Liver (tissue), 9 donors: ENCODE measurements around the gene CMIP. TPM values are rescaled to one million over a fixed set of nuclear protein-coding genes. Genes with fewer than 3 reads are reported as not detected.
A peak's percentile ranks its signal among the peaks of the same experiment; 100 is the strongest.

ENCODE experiments used
- DNase-seq: peaks from one replicate; pipeline ENCODE4 v3.0.0-alpha.2; 2017; ENCODE audit warnings: low spot score
- H3K27ac ChIP-seq, 2 donors: one replicate each; pipeline ENCODE4 v1.7.0; 2013; ENCODE audit warnings: inconsistent platforms in 2 of 2, low read length in 2 of 2, control low read depth in 1 of 2, low read depth in 1 of 2, mild to moderate bottlenecking in 1 of 2
- H3K27me3 ChIP-seq, 4 donors: one replicate each; pipeline versions ENCODE4 v1.6.1 to v1.7.0; 2013; ENCODE audit warnings: low read length in 3 of 4, inconsistent platforms in 1 of 4, mild to moderate bottlenecking in 1 of 4, moderate library complexity in 1 of 4; ENCODE audit not compliant: control insufficient read depth in 4 of 4, insufficient read depth in 4 of 4
- H3K36me3 ChIP-seq, 4 donors: one replicate each; pipeline versions ENCODE4 v1.6.1 to v1.7.0; 2013; ENCODE audit warnings: low read length in 3 of 4, mild to moderate bottlenecking in 3 of 4, low read depth in 1 of 4, moderate library complexity in 1 of 4; ENCODE audit not compliant: control insufficient read depth in 4 of 4, insufficient read depth in 3 of 4
- H3K4me1 ChIP-seq, 4 donors: one replicate each; pipeline versions ENCODE4 v1.6.1 to v1.7.0; 2013; ENCODE audit warnings: low read length in 3 of 4, mild to moderate bottlenecking in 3 of 4, moderate library complexity in 1 of 4; ENCODE audit not compliant: control insufficient read depth in 4 of 4, insufficient read depth in 4 of 4
- H3K4me3 ChIP-seq, 3 donors: one replicate each; pipeline versions ENCODE4 v1.6.1 to v1.7.0; 2013; ENCODE audit warnings: low read length in 3 of 3, control low read depth in 1 of 3, low read depth in 1 of 3, mild to moderate bottlenecking in 1 of 3
- H3K9ac ChIP-seq, 2 donors: one replicate each; pipeline ENCODE4 v1.7.0; 2013; ENCODE audit warnings: low read length in 2 of 2, mild to moderate bottlenecking in 2 of 2, moderate library complexity in 2 of 2, control low read depth in 1 of 2, low read depth in 1 of 2
- H3K9me3 ChIP-seq, 4 donors: one replicate each; pipeline versions ENCODE4 v1.6.1 to v1.7.0; 2013; ENCODE audit warnings: low read length in 3 of 4; ENCODE audit not compliant: control insufficient read depth in 4 of 4
- EGR1 ChIP-seq, 2 donors: IDR thresholded peaks; 2 replicates each; pipeline ENCODE4 v1.6.1; 2016 to 2018; ENCODE audit warnings: antibody characterized with exemption in 2 of 2, low read depth in 2 of 2
- FOXA1 ChIP-seq: IDR thresholded peaks from 2 replicates; pipeline ENCODE4 v1.6.1; 2016; ENCODE audit warnings: antibody characterized with exemption
- GABPA ChIP-seq, 2 donors: IDR thresholded peaks in 1 of 2; conservative IDR thresholded peaks in 1 of 2; 2 replicates each; pipeline ENCODE4 v1.6.1; 2016; ENCODE audit warnings: antibody characterized with exemption in 2 of 2, mild to moderate bottlenecking in 1 of 2, moderate library complexity in 1 of 2
- HNF4A ChIP-seq, 2 donors: conservative IDR thresholded peaks; 2 replicates each; pipeline ENCODE4 v1.6.1; 2016; ENCODE audit warnings: antibody characterized with exemption in 2 of 2, mild to moderate bottlenecking in 2 of 2
- HNF4G ChIP-seq: IDR thresholded peaks from 2 replicates; pipeline ENCODE4 v1.6.1; 2016; ENCODE audit warnings: antibody characterized with exemption
- JUND ChIP-seq, 2 donors: IDR thresholded peaks; 2 replicates each; pipeline ENCODE4 v1.6.1; 2016; ENCODE audit warnings: antibody characterized with exemption in 2 of 2
- RAD21 ChIP-seq, 2 donors: IDR thresholded peaks; 2 replicates each; pipeline ENCODE4 v1.6.1; 2016; ENCODE audit warnings: antibody characterized with exemption in 2 of 2, mild to moderate bottlenecking in 2 of 2
- RXRA ChIP-seq, 2 donors: IDR thresholded peaks; 2 replicates each; pipeline ENCODE4 v1.6.1; 2017 to 2018; ENCODE audit warnings: antibody characterized with exemption in 2 of 2, mild to moderate bottlenecking in 1 of 2
- TAF1 ChIP-seq: conservative IDR thresholded peaks from 2 replicates; pipeline ENCODE4 v1.6.1; 2016; ENCODE audit warnings: antibody characterized with exemption, mild to moderate bottlenecking
- YY1 ChIP-seq: IDR thresholded peaks from 2 replicates; pipeline ENCODE4 v1.6.1; 2016; ENCODE audit warnings: antibody characterized with exemption, mild to moderate bottlenecking
- WGBS: extraction: QIAGEN DNeasy Blood & Tissue Kit; methylation state at CpG from one replicate; pipeline ENCODE4 v1.1.7; 2013; 5-methylcytosine and 5-hydroxymethylcytosine counted together
- polyA plus RNA-seq, 2 donors: library from polyadenylated mRNA; stranded (reverse) in 1 of 2; unstranded in 1 of 2; fragments of 200-250 nt in 1 of 2; fragments of >200 nt in 1 of 2; fragmentation: Nextera tagmentation in 1 of 2; extraction: Ambion mirVana in 1 of 2; gene quantifications; one replicate each; pipeline versions ENCODE4 v1.2.1 to v1.2.3, GENCODE V29; 2013 to 2015
- total RNA-seq, 2 donors: library from RNA; depleted of rRNA; stranded (reverse); fragments of >200 nt; gene quantifications; one replicate each; pipeline ENCODE4 v1.2.3, GENCODE V29; 2014
- TF ChIP-seq, protein P1 (sequence below): fragments of 150-350 bp; IDR thresholded peaks from 2 replicates; pipeline ENCODE4 v1.5.1; 2017; ENCODE audit warnings: improper control_type of control experiment, low read depth, low read length; ENCODE audit not compliant: missing input control
- TF ChIP-seq, protein P2 (sequence below): IDR thresholded peaks from 2 replicates; pipeline ENCODE4 v1.6.1; 2016; ENCODE audit warnings: antibody characterized with exemption
- TF ChIP-seq, protein P3 (sequence below): IDR thresholded peaks from 2 replicates; pipeline ENCODE4 v1.6.1; 2016; ENCODE audit warnings: antibody characterized with exemption, mild to moderate bottlenecking
- donor health status: healthy.
- donor health status: healthy.
- donor health status: healthy.
- donor health status: healthy.
- donor health status: healthy.

The CMIP gene
- total and polyA plus RNA-seq, 4 donors, result 1.7 to 15.6 (median 10.1) TPM

DNA sequence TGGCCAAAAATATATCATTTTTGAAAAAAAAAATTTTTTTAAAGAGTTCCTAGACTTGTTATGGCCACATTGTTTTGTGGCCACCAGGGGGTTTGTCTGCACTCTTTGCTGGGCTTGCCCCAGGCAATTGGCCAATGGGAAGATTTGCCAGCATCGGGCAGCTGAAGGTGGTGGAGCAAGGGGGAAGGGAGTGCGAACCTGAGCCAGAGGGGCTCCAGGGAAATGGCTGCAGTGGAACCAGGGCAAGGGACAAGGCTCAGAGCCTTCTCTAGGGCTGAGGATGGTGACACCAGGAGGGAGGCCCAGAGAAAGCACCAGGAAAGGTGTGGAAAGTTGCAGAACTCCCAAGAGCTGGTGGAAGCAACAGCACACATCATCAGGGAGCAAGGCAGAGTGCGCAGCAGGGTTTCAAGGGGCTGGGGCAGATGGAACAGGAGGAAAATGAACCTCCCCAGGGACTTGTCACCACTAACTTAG is 15.5 kb upstream of the CMIP start:
- Histone ChIP-seq H3K27ac (no peak overlapping the region), H3K4me3 (no peak overlapping the region), H3K4me1 (peaks cover 5 to 15% (median 9%) of the 10 kb centered on the region in 4 donors), H3K9me3 (no peaks in the 10 kb centered on the region), H3K36me3 (no peaks in the 10 kb centered on the region), H3K9ac (no peak overlapping the region), H3K27me3 (no peaks in the 10 kb centered on the region)
- DNase-seq, result no peak
- WGBS, result 34% methylated on average over 3 of the region's 3 CpGs
- no peak for TF ChIP-seq EGR1 (IDR thresholded peaks at IDR 0.05; ENCODE audit: low read depth in 2 of 2)
- TF ChIP-seq YY1, result no peak
- no peak for TF ChIP-seq HNF4G
- peak; percentile 84 to 89 for TF ChIP-seq RAD21 (IDR thresholded peaks at IDR 0.05)
- TF ChIP-seq, protein P1, sequence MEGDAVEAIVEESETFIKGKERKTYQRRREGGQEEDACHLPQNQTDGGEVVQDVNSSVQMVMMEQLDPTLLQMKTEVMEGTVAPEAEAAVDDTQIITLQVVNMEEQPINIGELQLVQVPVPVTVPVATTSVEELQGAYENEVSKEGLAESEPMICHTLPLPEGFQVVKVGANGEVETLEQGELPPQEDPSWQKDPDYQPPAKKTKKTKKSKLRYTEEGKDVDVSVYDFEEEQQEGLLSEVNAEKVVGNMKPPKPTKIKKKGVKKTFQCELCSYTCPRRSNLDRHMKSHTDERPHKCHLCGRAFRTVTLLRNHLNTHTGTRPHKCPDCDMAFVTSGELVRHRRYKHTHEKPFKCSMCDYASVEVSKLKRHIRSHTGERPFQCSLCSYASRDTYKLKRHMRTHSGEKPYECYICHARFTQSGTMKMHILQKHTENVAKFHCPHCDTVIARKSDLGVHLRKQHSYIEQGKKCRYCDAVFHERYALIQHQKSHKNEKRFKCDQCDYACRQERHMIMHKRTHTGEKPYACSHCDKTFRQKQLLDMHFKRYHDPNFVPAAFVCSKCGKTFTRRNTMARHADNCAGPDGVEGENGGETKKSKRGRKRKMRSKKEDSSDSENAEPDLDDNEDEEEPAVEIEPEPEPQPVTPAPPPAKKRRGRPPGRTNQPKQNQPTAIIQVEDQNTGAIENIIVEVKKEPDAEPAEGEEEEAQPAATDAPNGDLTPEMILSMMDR, result peak; percentile 55
- no peak for TF ChIP-seq TAF1
- TF ChIP-seq, protein P2, sequence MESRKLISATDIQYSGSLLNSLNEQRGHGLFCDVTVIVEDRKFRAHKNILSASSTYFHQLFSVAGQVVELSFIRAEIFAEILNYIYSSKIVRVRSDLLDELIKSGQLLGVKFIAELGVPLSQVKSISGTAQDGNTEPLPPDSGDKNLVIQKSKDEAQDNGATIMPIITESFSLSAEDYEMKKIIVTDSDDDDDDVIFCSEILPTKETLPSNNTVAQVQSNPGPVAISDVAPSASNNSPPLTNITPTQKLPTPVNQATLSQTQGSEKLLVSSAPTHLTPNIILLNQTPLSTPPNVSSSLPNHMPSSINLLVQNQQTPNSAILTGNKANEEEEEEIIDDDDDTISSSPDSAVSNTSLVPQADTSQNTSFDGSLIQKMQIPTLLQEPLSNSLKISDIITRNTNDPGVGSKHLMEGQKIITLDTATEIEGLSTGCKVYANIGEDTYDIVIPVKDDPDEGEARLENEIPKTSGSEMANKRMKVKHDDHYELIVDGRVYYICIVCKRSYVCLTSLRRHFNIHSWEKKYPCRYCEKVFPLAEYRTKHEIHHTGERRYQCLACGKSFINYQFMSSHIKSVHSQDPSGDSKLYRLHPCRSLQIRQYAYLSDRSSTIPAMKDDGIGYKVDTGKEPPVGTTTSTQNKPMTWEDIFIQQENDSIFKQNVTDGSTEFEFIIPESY, result no peak
- TF ChIP-seq HNF4A (conservative IDR thresholded peaks at IDR 0.05), result peak in 1 of 2 donors; percentile 14
- no peak for TF ChIP-seq FOXA1
- no peak for TF ChIP-seq JUND (IDR thresholded peaks at IDR 0.05)

DNA sequence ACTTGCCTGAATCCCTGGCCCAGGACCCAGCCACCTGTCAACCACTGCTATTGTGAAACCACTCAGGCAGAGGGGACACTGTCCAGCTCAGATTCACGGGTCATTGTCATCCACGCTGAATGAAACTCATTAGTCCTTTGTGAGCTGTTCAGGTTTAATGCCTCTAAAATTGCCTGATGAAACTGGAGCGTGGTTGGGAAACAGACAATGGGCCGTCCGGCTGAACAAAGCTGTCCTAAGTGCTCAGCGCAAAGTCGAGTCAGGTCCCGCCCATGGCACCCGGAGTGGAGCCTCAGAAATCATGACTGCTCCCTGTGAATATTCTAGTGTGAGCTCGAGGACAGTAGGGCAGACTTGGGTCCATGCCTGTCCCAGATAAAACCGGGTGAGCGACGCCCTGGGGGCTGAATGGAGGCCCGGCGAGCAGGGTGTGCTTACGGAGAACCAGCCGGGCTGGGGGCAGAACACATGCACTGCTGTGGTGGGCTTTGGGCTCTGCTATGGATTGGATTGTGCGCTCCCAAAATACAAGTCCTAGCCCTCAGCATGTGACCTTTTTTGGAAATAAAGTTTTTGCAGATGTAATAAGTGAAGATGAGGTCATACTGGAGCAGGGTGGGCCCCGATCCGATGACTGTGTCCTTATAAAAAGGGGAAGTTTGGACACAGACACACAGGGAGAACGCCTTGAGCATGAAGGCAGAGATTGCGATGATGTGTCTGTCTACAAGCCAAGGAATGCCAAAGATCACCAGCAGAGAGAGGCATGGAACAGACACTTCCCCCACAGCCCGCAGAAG is 12.9 kb upstream of the CMIP start:
- Histone ChIP-seq H3K27me3 (no peaks in the 10 kb centered on the region), H3K9me3 (no peaks in the 10 kb centered on the region), H3K4me3 (no peak overlapping the region), H3K4me1 (peaks cover 5 to 15% (median 9%) of the 10 kb centered on the region in 4 donors), H3K36me3 (no peaks in the 10 kb centered on the region), H3K9ac (no peak overlapping the region), H3K27ac (peak overlapping the region; percentile 10 to 58)
- 84% methylated on average over 23 of the region's 23 CpGs for WGBS
- TF ChIP-seq FOXA1 (no peak), JUND (IDR thresholded peaks at IDR 0.05) (peak in 1 of 2 donors; percentile 2), RXRA (IDR thresholded peaks at IDR 0.05) (peak in 1 of 2 donors; percentile 49), HNF4A (conservative IDR thresholded peaks at IDR 0.05) (peak; percentile 39 to 50), RAD21 (IDR thresholded peaks at IDR 0.05) (peak in 1 of 2 donors; percentile 38), HNF4G (no peak), GABPA (IDR thresholded peaks at IDR 0.05 in 1 of 2, conservative IDR thresholded peaks at IDR 0.05 in 1 of 2) (no peak)
- TF ChIP-seq, protein P3, sequence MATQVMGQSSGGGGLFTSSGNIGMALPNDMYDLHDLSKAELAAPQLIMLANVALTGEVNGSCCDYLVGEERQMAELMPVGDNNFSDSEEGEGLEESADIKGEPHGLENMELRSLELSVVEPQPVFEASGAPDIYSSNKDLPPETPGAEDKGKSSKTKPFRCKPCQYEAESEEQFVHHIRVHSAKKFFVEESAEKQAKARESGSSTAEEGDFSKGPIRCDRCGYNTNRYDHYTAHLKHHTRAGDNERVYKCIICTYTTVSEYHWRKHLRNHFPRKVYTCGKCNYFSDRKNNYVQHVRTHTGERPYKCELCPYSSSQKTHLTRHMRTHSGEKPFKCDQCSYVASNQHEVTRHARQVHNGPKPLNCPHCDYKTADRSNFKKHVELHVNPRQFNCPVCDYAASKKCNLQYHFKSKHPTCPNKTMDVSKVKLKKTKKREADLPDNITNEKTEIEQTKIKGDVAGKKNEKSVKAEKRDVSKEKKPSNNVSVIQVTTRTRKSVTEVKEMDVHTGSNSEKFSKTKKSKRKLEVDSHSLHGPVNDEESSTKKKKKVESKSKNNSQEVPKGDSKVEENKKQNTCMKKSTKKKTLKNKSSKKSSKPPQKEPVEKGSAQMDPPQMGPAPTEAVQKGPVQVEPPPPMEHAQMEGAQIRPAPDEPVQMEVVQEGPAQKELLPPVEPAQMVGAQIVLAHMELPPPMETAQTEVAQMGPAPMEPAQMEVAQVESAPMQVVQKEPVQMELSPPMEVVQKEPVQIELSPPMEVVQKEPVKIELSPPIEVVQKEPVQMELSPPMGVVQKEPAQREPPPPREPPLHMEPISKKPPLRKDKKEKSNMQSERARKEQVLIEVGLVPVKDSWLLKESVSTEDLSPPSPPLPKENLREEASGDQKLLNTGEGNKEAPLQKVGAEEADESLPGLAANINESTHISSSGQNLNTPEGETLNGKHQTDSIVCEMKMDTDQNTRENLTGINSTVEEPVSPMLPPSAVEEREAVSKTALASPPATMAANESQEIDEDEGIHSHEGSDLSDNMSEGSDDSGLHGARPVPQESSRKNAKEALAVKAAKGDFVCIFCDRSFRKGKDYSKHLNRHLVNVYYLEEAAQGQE, result no peak
- no peak for DNase-seq
